GM10248 (cell line): ENCODE measurements around the gene GAP43.
"Not testable (repeated sequence)": the region's sequence is repeated elsewhere in the genome, so short reads cannot be mapped to it uniquely, and the experiment has no call there.

Experiments
- CTCF ChIA-PET: fragments of 300-600 bp; sonication (Branson Sonifier 250); formaldehyde crosslinking; extraction: SDS; loops from one replicate; lab custom pipeline; 2021; ENCODE audit warnings: antibody characterized with exemption; lab: Yijun Ruan, JAX
- POLR2A ChIA-PET: fragments of 350-650 bp; sonication (Branson Sonifier 250); formaldehyde crosslinking; extraction: SDS; loops from one replicate; lab custom pipeline; 2020; ENCODE audit warnings: antibody characterized with exemption; lab: Yijun Ruan, JAX
- DNase-seq: peaks from one replicate; pipeline ENCODE4 v3.0.0; 2012; ENCODE audit errors: extremely low spot score
- TF ChIP-seq, protein P1 (sequence below): IDR thresholded peaks from 2 replicates; pipeline ENCODE4 v1.5.1; 2012; ENCODE audit warnings: mild to moderate bottlenecking, low read depth; ENCODE audit errors: extremely low read depth, missing control alignments, control extremely low read depth

The GAP43 gene

DNA sequence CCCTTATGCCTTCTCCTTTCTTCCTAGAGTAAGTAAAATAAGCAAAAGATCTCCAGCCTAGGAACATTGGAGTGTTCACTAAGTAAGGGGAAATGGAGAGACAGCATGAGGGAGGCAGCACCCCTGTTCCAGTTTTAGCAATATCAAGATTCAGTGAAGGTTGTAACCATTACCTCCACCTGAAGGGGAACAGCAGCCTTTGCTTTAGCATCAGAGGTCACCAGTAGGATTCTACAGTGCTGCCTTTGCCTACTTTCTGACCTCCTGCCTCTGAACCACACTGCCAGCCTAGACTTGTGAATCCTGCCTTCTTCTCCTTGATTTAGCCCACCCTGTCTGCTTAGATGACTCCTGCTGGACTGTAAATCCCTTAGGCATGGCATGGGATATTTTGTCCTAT, 104.7 kb downstream of the GAP43 start:
- ChIA-PET CTCF (interaction anchor here (2.2 kb wide), 1 partner anchor 8 kb away, joined by 10 read pairs; no protein-coding TSS in a partner anchor), POLR2A (no interaction called here)
- TF ChIP-seq, protein P1, sequence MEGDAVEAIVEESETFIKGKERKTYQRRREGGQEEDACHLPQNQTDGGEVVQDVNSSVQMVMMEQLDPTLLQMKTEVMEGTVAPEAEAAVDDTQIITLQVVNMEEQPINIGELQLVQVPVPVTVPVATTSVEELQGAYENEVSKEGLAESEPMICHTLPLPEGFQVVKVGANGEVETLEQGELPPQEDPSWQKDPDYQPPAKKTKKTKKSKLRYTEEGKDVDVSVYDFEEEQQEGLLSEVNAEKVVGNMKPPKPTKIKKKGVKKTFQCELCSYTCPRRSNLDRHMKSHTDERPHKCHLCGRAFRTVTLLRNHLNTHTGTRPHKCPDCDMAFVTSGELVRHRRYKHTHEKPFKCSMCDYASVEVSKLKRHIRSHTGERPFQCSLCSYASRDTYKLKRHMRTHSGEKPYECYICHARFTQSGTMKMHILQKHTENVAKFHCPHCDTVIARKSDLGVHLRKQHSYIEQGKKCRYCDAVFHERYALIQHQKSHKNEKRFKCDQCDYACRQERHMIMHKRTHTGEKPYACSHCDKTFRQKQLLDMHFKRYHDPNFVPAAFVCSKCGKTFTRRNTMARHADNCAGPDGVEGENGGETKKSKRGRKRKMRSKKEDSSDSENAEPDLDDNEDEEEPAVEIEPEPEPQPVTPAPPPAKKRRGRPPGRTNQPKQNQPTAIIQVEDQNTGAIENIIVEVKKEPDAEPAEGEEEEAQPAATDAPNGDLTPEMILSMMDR = no peak
- no peak for DNase-seq

DNA sequence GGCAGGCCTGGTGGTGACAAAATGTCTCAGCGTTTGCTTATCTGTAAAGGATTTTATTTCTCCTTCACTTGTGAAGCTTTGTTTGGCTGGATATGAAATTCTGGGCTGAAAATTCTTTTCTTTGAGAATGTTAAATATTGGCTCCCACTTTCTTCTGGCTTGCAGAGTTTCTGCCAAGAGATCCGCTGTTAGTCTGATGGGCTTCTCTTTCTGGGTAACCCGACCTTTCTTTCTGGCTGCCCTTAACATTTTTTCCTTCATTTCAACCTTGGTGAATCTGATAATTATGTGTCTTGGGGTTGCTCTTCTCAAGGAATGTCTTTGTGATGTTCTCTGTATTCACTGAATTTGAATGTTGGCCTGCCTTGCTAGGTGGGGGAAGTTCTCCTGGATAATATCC, 113.0 kb downstream of the GAP43 start:
- CTCF ChIA-PET, DNase-seq: not testable (repeated sequence)

GRCh38 chr3:115741650-115742049, 118.3 kb downstream of the GAP43 start:
- TF ChIP-seq, protein P1 = no peak
- no peak for DNase-seq
- ChIA-PET POLR2A (no interaction called here), CTCF (interaction anchor here (1.5 kb wide), 1 partner anchor 12 kb away, joined by 3 read pairs; no protein-coding TSS in a partner anchor)

More for the DNA sequence above, 113.0 kb downstream of the GAP43 start:
- POLR2A ChIA-PET = not testable (repeated sequence)

DNA sequence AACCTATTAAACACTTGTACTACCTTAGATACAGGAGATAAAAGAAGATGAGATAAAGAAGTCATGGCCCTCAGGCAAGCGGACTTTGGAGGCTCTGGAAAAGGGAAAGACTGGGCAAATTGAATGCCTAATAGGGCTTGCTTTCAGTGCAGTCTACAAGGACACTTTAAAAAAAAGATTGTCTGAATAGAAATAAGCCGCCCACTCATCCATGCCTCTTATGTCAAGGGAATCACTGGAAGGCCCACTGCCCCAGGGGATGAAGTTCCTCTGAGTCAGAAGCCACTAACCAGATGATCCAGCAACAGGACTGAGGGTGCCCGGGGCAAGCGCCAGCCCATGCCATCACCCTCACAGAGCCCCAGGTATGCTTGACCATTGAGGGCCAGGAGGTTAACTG, 121.2 kb downstream of the GAP43 start:
- CTCF ChIA-PET, POLR2A ChIA-PET: not testable (repeated sequence)

DNA sequence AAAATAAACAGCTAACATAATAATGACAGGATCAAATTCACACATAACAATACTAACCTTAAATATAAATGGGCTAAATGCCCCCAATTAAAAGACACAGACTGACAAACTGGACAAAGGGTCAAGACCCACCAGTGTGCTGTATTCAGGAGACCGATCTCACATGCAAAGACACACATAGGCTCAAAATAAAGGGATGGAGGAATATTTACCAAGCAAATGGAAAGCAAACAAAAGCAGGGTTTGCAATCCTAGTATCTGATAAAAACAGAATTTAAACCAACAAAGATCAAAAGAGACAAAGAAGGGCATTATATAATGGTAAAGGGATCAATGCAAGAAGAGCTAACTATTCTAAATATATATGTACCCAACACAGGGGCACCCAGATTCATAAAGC, 129.7 kb downstream of the GAP43 start:
- CTCF ChIA-PET = interaction anchor here (1.4 kb wide), 1 partner anchor 14 kb away, joined by 3 read pairs; no protein-coding TSS in a partner anchor
- DNase-seq, POLR2A ChIA-PET: not testable (repeated sequence)

More for the DNA sequence above, 121.2 kb downstream of the GAP43 start:
- not testable (repeated sequence) for DNase-seq

DNA sequence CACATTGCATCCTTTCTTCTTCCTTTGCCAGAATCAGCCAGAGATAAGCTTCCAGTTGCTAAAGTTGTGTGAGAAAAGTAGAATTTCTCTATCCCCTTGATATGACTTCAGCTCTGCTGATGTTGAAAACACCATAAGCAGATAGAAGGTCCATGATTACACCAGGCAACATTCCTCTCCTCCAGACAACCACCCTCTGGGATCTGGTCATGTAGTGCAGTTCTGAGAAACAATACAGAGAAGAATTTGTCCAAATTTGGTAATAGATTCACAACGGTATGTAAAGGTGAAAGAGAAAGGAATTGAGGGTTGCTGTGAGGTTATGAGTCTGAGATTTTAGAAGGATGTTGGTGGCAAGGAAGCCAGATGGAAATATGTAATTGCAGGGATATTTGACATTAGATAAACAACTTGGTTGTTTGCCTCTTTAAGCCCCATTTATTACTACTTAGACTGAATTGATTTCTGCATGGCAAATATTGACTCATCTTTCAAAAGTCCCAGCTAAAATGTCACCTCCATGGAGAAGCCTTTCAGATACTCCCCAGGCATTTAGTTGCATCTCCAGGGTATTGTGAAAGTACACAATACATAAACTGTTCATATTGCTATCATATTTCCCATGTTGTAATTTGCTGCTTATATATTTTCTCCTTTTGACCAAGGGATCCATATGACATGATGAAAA, 134.9 kb downstream of the GAP43 start:
- TF ChIP-seq, protein P1 = no peak
- POLR2A ChIA-PET = no interaction called here
- no peak for DNase-seq
- CTCF ChIA-PET = no interaction called here

- TF ChIP-seq, protein P1 = no peak
- POLR2A ChIA-PET = no interaction called here
- DNase-seq = no peak
- CTCF ChIA-PET = interaction anchor here (1.3 to 2.4 kb wide), 2 partner anchors 11 to 23 kb away, joined by 3 to 9 read pairs; no protein-coding TSS in a partner anchor
Observed at GRCh38 chr3:115760716-115761115, 137.4 kb downstream of the GAP43 start.

GRCh38 chr3:115761927-115762305, 138.6 kb downstream of the GAP43 start:
- CTCF ChIA-PET = interaction anchor here (2.4 kb wide), 1 partner anchor 22 kb away, joined by 9 read pairs; no protein-coding TSS in a partner anchor
- TF ChIP-seq, protein P1 = no peak
- POLR2A ChIA-PET = no interaction called here
- DNase-seq = no peak
